GM18511 (cell line): ENCODE results near the gene ZFHX3.

ENCODE experiments used
- ATAC-seq: cut with Tn5 transposase; IDR thresholded peaks from one replicate; pipeline ENCODE4 v1.9.1; 2021; ENCODE audit warnings: mild to moderate bottlenecking, moderate library complexity; ENCODE audit not compliant: unreplicated experiment

Gene ZFHX3

GRCh38 chr16:72957303-72958277 lies 90.3 kb downstream of the ZFHX3 start:
- ATAC-seq: no peak

DNA sequence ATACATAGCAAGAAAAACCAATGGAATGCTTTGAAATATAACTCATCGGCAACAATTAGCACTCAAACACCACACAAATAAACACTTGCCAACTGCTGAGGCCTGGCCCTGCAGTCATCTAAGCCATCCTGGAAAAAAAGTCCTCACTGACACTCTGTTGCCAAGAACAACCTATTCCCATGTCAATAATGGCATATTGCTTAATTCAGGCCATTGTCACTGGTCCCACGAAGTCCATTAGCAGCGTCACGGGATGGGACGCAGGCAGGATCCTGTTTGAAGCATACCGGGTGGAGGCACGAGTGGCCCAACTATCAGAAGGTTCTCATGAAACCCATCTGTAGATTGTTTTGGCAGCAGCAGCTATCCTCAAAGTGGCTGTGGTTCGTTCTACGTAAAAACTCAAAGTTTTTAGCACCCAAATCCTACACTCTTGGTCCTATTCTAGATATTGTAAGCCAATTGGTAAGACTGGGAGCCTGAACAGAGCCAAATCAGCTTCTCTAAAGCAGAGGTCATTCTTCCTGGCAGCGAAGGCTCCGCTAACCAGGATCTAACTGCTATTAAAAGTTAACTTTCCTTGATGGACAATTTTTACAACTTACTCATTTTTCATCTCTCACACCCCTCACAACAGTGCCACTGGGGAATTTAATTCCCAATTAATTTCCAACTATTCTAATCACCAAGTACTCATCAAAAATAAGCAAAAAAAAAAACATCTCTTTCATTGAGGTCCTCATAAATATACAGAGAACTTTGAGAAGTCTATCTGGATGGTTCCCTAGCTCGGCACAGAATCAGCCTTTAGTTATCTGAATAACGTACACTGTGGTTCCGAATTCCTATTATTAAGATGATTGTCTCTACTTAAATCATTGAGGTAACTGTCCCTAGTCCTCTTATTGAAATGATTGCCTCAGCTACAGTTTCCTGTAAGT lies 91.5 kb downstream of the ZFHX3 start:
- ATAC-seq: no peak

GRCh38 chr16:72952811-72953271 lies 95.1 kb downstream of the ZFHX3 start:
- ATAC-seq: no peak

DNA sequence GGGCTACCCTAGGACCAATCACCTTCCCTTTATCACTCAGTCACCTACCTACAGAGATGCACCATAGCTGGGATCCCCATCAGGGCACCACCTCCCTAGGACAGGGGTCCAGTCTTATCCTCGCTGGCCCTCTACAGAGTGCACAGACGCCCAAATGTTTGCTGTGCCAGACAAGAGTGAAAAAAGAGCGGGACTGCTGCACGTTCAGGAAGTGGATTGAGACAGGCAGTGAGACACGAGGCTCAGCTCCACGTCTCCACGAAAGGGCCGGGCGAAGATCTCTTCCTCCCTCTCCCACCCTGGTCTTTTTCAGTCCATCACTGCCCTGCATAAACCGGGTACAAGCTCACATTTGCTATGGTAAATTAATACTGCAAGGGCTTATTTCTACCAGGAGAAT lies 95.5 kb downstream of the ZFHX3 start:
- ATAC-seq: no peak

DNA sequence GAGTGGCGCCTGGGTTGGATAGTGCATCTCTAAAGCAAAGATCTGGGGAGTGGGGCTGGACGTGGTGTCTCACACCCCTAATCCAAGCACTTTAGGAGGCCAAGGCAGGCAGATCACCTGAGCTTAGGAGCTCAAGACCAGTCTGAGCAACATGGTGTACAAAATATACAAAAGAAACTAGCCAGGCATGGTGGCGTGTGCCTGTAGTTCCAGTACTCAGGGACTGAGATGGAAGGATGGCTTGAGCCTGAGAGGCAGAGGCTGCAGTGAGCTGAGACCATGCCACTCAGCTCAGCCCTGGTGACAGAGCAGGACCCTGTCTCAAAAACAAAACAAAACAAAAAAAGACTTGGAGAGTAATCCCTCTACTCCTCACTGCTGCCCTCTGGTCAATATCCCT lies 96.0 kb downstream of the ZFHX3 start:
- ATAC-seq: no peak

DNA sequence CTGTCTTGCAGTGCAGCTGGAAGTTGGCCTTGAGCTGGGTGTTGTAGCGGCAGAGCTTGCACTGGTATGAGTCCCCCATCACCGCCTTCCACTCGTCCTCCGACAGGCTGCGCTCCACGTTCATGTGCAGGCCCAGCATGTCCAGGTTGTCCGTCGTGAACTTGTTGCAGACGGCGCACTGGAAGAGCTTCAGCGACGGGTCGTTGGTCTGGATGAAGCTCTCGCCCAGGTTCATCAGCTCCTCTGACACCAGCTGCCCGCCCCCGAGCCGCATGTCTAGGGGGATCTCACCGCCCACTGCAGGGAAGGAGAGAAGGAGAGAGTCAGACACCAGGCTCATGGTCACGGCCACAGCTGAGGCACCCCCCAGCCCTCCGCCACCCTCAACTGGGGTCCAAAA lies 97.3 kb downstream of the ZFHX3 start:
- ATAC-seq: no peak

GRCh38 chr16:72948238-72948829 lies 99.6 kb downstream of the ZFHX3 start:
- no peak for ATAC-seq

DNA sequence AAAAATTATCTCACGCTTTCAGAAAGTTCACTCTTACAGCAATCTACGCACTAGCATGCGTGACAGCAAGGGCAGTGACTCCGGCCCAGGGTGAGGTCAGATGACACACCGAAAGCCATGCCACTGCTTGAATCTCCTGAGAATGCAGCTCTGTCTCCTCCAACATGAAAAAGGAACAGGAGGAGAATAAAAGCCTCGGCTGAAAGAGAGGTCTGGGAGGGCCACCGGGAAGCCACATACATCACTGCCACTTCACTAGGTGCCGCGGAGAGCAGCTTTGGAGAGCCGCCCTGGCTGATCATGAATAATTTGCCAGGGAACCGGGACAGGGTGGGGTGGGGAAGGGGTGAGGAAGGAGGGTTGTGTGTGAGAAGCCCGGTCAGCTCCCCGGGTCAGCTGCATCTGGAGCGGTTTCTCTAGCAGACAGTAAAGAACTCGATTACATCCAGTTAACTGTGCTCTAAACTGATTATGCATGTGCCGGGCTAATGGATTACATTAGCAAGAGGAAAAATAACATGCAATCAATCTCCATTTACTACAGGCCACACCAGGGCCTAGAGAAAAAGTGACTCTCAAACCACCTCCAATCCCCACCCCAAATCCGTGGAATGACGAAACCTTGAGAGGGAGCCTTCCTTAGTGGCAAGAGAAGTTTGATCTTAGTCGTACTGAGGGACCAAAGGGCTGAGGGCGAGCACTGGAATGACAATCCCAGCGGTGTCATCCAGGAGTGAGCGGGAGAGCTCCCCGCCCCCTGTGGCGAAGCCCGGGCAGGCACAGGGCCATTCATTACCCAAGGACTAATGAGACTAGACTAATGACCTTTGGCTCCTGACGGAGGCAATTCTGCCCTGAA lies 100.3 kb downstream of the ZFHX3 start:
- no peak for ATAC-seq

GRCh38 chr16:72946474-72947194 lies 101.3 kb downstream of the ZFHX3 start:
- ATAC-seq: no peak

GRCh38 chr16:72946063-72946462 lies 101.9 kb downstream of the ZFHX3 start:
- ATAC-seq: no peak

DNA sequence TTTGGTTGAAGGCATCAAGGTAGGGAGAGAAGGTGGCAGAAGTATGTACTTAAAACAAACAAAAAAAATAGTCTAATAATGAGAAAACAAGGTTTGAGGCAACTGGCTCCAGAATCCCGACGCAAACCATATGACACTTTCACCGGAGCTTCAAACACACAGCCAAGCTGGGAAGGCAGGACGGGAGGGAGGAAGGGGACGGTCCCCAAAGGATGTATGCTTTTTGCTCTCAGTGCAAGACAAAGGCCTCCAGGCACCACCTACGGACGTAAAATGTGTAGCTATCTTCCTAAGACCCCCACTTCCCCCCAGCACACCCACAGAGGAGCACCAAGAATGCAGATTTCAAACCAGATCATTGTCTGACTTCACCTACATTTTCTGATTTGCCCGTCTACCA lies 102.3 kb downstream of the ZFHX3 start:
- ATAC-seq: no peak

DNA sequence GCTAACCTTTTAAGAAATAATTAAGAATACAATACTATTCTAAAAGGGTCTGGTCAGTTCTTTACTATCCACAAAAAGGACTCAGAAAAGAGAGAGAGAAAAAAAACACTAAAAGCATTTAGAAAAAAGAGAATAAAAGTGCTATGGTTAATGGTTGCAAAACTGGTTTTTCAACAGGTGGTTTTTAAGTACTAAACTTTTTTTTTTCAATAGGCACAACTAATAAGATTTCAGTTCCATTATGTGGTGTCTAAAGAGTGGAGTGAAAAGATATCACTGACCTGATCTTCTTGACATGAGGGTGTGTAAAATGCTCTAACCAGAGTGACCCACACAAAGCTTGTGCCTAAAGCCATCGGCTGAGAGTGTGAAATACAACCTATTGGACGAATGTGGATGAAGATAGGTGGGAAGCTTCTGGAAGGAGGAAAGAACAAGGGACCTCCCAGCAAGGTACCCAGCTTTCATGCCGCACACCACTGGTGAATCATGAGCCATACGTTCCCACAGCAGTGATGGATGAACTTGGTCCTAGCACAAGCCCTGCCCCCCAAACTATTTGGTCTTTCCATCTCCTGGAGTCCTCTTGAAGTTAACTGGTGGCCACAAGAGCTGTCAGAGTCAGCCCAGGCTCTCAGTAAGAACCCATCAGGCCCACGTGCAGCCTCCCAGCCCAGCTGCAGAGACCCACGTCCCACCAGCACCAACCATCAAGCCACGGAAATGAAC lies 103.0 kb downstream of the ZFHX3 start:
- no peak for ATAC-seq

GRCh38 chr16:72942021-72942420 lies 105.9 kb downstream of the ZFHX3 start:
- no peak for ATAC-seq

- ATAC-seq: no peak
These were observed 107.0 kb downstream of the ZFHX3 start for GRCh38 chr16:72940886-72941285.

DNA sequence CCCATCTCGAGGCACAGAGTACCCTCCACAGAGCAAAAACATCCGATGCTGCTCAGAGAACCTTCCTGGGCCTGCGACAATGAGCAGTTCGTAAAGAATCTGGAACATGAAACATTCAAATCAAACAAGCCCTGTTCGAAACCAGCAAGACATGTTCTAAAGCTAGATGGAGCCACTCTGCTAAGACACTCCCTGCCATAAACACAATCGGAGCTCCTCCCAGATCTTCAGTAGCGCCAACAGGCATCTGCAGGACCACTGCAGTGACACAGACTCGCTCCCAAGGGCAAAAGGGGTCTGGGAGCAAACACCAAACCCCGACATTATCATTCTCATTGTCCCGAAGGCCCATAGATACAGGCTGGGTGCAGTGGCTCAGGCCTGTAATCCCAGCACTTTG lies 108.7 kb downstream of the ZFHX3 start:
- ATAC-seq: no peak

DNA sequence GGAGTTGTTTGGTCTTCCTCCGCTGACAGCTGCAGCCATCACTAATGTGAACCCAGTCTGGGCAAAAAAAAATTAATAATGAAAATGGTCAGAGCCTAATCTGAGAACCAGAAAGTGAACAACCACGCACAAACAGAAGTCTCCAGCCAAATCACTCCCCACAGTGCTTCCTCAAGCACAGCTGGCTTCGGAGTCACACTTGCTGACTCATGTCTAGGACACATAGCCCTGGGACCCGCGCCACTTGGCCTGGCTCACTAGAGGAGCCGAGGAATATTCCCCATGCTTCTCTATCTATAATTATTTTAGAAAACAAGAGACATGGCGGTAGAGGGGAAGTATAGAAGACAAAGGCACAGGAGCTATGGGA lies 109.1 kb downstream of the ZFHX3 start:
- no peak for ATAC-seq

- no peak for ATAC-seq
These were observed 109.8 kb downstream of the ZFHX3 start for GRCh38 chr16:72937916-72938794.

- no peak for ATAC-seq
These were observed 110.6 kb downstream of the ZFHX3 start for GRCh38 chr16:72937360-72937759.
